LNCaP clone FGC (cell line): ENCODE measurements around the gene POLA2.
"Not testable (repeated sequence)": the region's sequence is repeated elsewhere in the genome, so short reads cannot be mapped to it uniquely, and the experiment has no call there.

Experiments
- DNase-seq: peaks from one replicate; pipeline ENCODE4 v3.0.0-alpha.2; 2011; ENCODE audit warnings: low read depth
- H3K4me3 ChIP-seq: 2 replicates; pipeline ENCODE4 v1.5.1; 2011; ENCODE audit warnings: mild to moderate bottlenecking, low read depth, low read length, control low read depth
- CTCF ChIP-seq: IDR thresholded peaks from 2 replicates; pipeline ENCODE4 v1.5.1; 2012; ENCODE audit warnings: mild to moderate bottlenecking; ENCODE audit not compliant: control insufficient read depth, insufficient read depth; ENCODE audit errors: extremely low read depth

The POLA2 gene

GRCh38 chr11:65262381-65262680 is 569 bp downstream of the POLA2 start:
- peak overlapping the region; percentile 89 for H3K4me3 ChIP-seq
- DNase-seq, result no peak
- no peak for TF ChIP-seq CTCF

- H3K4me3 ChIP-seq, result peak overlapping the region; percentile 89
- TF ChIP-seq CTCF, result no peak
- no peak for DNase-seq
Measured at GRCh38 chr11:65262776-65263175, 1.0 kb downstream of the POLA2 start.

GRCh38 chr11:65264747-65265146 is 3.0 kb downstream of the POLA2 start:
- H3K4me3 ChIP-seq, DNase-seq: not testable (repeated sequence)

GRCh38 chr11:65266210-65266609 is 4.4 kb downstream of the POLA2 start:
- H3K4me3 ChIP-seq, result no peak overlapping the region
- no peak for DNase-seq
- peak; percentile 35; the same call in 1 of the 2 replicates for TF ChIP-seq CTCF

- peak; percentile 89 for TF ChIP-seq CTCF
- H3K4me3 ChIP-seq, result no peak overlapping the region
- DNase-seq, result peak; percentile 79
Measured at GRCh38 chr11:65274735-65275682, 13.2 kb downstream of the POLA2 start.

- no peak for DNase-seq
- H3K4me3 ChIP-seq, result no peak overlapping the region
- TF ChIP-seq CTCF, result no peak
Measured at GRCh38 chr11:65275906-65276305, 14.1 kb downstream of the POLA2 start.

GRCh38 chr11:65277631-65278277 is 16.0 kb downstream of the POLA2 start:
- TF ChIP-seq CTCF, result no peak
- DNase-seq, result no peak
- no peak overlapping the region for H3K4me3 ChIP-seq
